ENCODE results near the gene CTCFL. TPM values are rescaled to one million over a fixed set of nuclear protein-coding genes. Genes with fewer than 3 reads are reported as not detected.

The CTCFL gene
- total and polyA plus RNA-seq, 2 of the 13 experiments (the other 11 are each of a cell fraction or from before 2014, with no cell fraction given): 0.04 TPM; not detected in 1

DNA sequence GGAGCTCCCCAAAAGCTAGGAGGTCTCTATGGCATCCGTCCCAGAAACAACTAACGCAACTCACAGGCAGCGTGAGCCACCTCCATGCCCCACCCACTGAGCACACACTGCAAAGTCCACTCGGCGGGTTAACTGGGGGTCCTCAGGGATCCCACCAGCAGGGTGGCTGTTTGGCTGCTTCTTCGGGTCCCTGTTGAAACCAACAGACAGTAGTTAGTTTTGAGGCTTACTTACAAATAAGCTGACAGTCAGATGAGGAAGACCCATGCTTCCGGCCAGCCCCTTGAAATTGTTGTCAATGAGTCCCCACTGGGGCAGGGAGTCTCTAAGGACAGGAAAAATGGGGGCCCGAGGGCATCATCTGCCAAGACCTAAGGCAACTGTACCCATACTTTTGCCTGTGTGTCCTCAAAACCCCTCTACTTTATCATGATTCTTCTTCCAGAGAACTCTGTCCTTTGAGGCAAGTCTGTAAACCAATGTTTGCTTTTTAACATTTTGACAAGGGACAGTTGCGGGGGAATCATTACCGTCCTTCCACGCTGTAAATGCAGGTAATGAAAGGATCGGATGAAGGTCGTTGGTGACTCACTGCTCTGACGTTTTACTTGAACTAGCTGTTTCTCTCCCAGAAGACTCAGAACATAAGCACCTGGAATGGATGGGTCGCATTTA is 33.8 kb upstream of the CTCFL start (continued):
- TF ChIP-seq ZNF775 (CRISPR knock-in tag; IDR thresholded peaks at IDR 0.05; ENCODE audit: borderline replicate concordance) (no peak), PHF8 (CRISPR knock-in tag; IDR thresholded peaks at IDR 0.05) (no peak), ZNF639 (CRISPR knock-in tag; conservative IDR thresholded peaks at IDR 0.05) (no peak), CCDC6 (CRISPR knock-in tag; IDR thresholded peaks at IDR 0.05) (no peak), SIN3B (IDR thresholded peaks at IDR 0.05; ENCODE audit: low read length) (0 out of 2 replicates have a peak, but pooled peaks have one; percentile 4), SP140L (CRISPR knock-in tag; IDR thresholded peaks at IDR 0.05; ENCODE audit: borderline replicate concordance) (no peak), ZNF841 (CRISPR knock-in tag; IDR thresholded peaks at IDR 0.05; ENCODE audit: borderline replicate concordance) (no peak), DMTF1 (CRISPR knock-in tag; IDR thresholded peaks at IDR 0.05) (no peak), SRSF4 (IDR thresholded peaks at IDR 0.05; ENCODE audit: low read depth, low read length, poor library complexity, severe bottlenecking) (no peak), IKZF1 (IDR thresholded peaks at IDR 0.05) (no peak), SIX1 (CRISPR knock-in tag; IDR thresholded peaks at IDR 0.05; ENCODE audit: borderline replicate concordance) (no peak), SYNCRIP (IDR thresholded peaks at IDR 0.05; ENCODE audit: insufficient read depth, low read depth, low read length) (no peak), CCAR2 (optimal IDR thresholded peaks at IDR 0.05; ENCODE audit: low read depth, low read length) (no peak), MEIS1 (CRISPR knock-in tag; IDR thresholded peaks at IDR 0.05; ENCODE audit: borderline replicate concordance) (no peak)
- TF ChIP-seq, protein P1, sequence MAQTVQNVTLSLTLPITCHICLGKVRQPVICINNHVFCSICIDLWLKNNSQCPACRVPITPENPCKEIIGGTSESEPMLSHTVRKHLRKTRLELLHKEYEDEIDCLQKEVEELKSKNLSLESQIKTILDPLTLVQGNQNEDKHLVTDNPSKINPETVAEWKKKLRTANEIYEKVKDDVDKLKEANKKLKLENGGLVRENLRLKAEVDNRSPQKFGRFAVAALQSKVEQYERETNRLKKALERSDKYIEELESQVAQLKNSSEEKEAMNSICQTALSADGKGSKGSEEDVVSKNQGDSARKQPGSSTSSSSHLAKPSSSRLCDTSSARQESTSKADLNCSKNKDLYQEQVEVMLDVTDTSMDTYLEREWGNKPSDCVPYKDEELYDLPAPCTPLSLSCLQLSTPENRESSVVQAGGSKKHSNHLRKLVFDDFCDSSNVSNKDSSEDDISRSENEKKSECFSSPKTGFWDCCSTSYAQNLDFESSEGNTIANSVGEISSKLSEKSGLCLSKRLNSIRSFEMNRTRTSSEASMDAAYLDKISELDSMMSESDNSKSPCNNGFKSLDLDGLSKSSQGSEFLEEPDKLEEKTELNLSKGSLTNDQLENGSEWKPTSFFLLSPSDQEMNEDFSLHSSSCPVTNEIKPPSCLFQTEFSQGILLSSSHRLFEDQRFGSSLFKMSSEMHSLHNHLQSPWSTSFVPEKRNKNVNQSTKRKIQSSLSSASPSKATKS (CRISPR knock-in tag; IDR thresholded peaks at IDR 0.05): no peak
- TF ChIP-seq, protein P2, sequence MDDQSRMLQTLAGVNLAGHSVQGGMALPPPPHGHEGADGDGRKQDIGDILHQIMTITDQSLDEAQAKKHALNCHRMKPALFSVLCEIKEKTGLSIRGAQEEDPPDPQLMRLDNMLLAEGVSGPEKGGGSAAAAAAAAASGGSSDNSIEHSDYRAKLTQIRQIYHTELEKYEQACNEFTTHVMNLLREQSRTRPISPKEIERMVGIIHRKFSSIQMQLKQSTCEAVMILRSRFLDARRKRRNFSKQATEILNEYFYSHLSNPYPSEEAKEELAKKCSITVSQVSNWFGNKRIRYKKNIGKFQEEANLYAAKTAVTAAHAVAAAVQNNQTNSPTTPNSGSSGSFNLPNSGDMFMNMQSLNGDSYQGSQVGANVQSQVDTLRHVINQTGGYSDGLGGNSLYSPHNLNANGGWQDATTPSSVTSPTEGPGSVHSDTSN (CRISPR knock-in tag; IDR thresholded peaks at IDR 0.05; ENCODE audit: borderline replicate concordance): no peak
- TF ChIP-seq, protein P3, sequence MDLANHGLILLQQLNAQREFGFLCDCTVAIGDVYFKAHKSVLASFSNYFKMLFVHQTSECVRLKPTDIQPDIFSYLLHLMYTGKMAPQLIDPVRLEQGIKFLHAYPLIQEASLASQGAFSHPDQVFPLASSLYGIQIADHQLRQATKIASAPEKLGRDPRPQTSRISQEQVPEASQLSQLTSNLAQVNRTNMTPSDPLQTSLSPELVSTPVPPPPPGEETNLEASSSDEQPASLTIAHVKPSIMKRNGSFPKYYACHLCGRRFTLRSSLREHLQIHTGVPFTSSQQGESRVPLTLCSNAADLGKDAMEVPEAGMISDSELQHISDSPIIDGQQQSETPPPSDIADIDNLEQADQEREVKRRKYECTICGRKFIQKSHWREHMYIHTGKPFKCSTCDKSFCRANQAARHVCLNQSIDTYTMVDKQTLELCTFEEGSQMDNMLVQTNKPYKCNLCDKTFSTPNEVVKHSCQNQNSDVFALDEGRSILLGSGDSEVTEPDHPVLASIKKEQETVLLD (CRISPR knock-in tag; IDR thresholded peaks at IDR 0.05; ENCODE audit: low read depth): no peak
- TF ChIP-seq, protein P4, sequence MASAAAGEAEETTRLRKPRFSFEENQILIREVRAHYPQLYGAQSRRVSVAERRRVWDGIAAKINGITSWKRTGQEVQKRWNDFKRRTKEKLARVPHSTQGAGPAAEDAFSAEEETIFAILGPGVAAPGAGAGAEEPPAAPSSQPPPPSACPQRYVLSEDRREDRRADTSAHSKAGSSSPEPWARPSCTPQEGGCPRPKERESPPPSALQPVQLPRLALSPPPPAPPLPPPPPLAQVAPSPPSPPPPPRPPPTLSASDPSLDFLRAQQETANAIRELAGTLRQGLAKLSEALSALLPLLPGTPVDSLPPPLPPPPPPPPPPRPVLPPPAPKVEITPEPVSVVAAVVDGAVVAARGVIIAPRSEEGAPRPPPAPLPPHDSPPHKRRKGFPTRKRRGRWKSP (CRISPR knock-in tag; IDR thresholded peaks at IDR 0.05): no peak
